ENCODE results near the gene SPEF1.

The SPEF1 gene

DNA sequence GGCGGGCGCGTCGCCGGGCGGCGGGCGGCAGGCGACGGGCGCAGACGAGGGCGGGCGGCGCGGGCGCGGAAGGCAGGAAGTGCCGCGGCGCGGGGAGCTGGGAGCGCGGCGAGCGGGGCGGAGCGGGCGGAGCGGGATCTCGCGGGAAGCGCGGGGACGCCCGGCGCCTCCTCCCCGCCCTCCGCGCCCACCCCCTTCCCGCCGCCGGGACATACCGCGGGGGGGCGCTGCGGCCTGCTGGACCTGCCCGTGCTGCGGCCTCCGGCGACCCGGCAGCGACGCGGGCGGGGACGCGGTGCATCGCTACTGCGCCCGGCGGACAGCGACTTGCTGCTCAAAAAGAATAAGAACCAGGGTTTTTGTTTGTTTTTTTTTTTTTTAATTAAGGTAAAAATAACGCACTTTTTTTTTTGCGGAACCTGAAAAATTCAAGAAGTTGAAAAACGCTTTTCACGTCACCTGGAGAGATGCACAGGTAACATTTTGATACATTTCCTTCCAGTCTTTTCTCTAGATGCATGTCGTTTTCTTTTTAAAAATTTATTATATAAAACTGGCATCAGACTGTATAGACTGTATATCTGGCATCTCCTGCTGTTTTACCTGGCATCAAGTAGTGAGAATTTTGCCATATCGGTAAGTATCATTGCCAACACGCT, 5.5 kb upstream of the SPEF1 start, which contains the start of gene CENPB:
CENPB (minus strand) TSS at position 76 of the 659 bp plus-strand sequence. CDS start 257 bp downstream, outside the sequence.
- peak; percentile 75 for DNase-seq

GRCh38 chr20:3786126-3786484, 4.9 kb upstream of the SPEF1 start:
- no peak for DNase-seq

DNA sequence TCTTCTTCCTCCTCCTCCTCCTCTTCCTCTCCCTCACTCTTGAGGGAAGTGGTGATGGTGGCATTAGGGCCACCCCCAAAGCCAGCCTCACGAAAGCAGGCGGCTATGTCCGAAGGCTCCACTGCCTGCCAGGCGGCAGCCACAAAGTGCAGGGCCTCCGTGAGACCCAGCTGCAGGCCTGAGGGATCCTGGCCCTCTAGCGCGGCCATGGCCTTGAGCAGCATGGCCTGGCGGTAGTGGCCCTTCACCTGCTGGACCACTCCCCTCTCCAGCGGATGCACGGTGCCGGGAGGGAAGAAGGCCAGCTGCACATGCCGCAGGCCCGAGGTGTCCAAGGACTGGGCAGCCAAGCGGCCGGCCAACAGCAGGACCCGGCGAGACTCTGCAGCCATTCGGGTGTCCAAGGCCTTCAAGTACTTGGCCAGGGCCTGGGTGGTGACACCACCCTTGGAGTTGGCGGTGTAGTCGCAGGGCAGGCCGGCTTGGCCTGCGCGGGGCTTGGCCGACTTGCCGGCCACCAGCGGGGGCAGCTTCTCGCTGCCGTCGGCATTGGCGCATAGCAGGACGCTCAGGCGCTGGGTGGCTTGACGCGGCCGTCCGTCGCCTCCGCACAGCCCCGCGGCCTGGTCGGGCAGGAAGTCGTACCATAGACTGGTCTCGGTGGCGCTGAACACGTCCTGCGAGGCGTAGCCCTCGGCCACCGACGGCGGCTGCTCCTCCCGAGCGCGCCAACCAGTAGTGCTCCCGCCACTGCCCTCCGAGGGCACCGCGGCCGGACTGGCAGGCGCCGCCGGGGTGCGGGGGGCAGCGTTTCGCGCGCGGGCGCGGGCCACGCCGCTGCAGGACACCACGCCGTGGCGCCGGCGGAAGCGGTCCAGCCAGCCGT, 4.2 kb upstream of the SPEF1 start:
- no peak for DNase-seq

GRCh38 chr20:3784863-3785239, 3.6 kb upstream of the SPEF1 start:
- DNase-seq = no peak

- DNase-seq = no peak
These were observed 3.1 kb upstream of the SPEF1 start for GRCh38 chr20:3784216-3784853.

DNA sequence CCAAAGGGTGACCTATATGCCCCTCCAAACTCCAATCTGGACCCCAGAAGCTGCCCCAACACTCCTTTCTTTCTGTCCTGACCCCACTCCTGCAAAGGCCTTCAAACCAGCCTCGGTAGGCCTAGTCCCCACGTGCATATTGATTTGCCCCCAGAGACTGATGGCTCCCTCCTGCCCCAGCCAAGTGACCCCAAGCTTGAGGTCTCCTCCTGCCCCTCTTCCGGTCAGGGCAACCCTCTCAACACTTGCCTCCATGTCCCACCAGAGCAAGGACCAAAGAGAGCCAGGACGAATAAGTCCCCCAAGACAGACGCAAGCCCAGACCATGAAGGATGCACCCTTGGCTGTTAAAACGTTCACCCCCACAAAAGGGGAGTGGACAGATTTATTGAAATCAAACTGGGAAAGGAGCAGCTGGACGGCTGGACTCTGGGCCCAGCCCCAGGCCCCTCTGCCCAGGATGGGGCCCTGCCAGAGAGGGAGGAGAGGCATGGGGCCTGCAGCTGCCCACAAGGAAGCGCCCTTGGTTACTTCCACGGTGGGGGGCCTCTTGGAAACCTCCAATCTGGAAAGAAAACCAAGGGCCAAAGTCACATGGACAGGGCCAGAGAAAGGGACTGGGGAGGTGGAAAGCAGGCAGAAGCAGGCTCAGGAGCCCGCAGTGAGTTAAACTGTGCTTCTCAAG, 2.4 kb upstream of the SPEF1 start:
- no peak for DNase-seq

DNA sequence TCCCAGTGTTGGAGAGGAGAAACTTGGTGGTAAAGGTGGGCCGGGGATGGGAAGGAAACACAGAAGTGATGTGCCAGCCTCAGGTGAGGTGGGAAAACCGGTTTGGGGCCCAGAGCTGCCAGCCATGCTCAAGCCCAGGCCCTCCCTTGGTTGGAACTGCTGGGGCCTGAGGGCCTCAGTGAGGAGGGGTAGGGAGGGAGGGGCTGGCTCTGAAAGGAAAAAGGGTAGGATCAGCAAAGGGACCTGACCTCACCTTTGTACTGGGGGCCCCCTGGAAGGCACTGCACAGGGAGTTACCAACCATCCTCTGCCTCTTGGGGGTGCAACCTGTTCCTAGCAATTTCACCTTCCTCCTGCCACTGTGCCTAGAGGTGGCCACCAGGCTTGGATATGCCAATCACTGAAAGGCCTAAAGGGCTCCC, 1.8 kb upstream of the SPEF1 start:
- no peak for DNase-seq

DNA sequence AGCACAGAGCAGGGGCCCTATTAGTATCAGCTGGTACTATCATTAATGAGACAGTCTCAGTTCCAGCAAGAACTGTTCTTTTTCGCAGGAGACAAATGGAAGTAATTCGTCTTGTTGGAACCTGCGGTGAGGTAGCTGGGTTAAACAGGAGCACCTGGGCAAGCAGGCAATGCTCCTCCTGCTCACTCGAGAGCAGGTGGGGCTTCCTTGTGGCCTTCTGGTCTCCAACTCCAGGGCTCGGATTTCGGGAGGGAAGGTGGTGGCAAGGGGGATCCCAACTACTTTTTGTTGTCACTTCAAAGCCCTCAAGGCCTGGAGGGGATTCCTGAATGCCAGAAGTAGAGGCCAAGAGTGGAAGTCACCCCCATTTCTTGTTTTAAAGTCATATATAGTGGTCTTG, 1.3 kb upstream of the SPEF1 start:
- no peak for DNase-seq

GRCh38 chr20:3778976-3779375, 2.3 kb downstream of the SPEF1 start:
- DNase-seq = no peak

GRCh38 chr20:3777716-3778629, 3.3 kb downstream of the SPEF1 start:
- DNase-seq = no peak

- DNase-seq = no peak
These were observed 3.9 kb downstream of the SPEF1 start for GRCh38 chr20:3777381-3777715.

- no peak for DNase-seq
These were observed 5.7 kb downstream of the SPEF1 start for GRCh38 chr20:3775457-3776108.

DNA sequence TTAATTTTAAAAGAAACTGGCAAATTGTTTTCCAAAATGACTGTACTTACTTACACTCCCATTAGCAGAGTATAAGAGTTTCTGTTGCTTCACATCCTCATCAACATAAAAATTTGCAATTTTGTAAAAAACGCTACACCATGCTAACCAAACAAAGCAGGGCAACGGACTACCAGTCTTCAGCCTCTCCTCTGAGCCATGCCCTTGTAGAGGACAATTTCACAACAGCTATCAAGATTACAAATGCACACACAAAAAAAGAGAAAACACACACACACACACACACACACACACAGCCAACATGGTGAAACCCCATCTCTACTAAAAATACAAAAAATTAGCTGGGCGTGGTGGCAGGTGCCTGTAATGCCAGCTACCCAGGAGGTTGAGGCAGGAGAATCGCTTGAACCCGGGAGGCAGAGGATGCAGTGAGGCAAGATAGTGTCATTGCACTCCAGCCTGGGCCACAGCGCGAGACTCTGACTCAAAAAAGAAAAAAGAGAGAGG, 9.6 kb downstream of the SPEF1 start:
- DNase-seq = no peak

DNA sequence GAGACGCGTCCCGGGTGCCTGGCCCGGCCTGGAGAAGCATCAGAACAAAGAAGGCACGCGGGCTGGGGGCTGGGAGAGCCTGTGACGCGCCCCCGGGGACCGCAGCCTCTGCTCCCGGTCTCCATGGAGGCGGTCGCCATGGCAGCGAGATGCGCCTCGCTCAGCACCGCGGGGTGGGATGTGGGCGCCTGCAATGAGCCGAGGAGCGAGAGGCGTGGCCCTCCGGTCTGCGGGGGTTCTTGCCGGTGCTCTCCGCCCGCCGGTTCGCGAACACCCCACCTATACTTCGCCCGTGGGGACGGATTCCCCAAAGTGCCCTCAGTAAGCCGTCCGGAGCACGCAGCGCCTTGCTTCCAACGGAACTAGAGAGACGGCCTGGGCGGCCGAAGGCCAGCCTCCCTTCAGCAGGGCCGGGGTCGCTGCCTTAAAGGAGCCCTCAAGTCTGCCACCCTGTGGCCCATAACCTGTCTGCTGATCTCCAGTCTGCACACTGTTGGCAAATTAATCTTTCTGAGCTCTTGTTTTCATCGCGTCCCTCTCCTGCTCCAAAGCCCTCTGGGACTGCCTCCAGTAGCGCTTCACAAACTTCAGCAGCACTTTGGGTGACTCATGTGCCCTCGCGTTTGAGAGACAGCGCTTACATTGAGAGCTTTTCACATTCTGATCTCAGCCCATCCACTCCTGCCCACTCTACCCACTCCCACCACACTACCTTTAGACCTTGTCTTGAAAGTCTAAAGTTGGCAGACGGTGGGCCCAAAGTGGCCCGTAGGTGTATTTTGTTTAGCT, 12.7 kb downstream of the SPEF1 start:
- peak; percentile 35 for DNase-seq

- peak; percentile 98 for DNase-seq
These were observed 13.6 kb downstream of the SPEF1 start, which contains the start of gene ADISSP for GRCh38 chr20:3767427-3768341. TSS of gene ADISSP (minus strand) at chr20:3767753. CDS start at chr20:3760100, 7,653 bp downstream.

GRCh38 chr20:3767110-3767426, 14.2 kb downstream of the SPEF1 start:
- no peak for DNase-seq

DNA sequence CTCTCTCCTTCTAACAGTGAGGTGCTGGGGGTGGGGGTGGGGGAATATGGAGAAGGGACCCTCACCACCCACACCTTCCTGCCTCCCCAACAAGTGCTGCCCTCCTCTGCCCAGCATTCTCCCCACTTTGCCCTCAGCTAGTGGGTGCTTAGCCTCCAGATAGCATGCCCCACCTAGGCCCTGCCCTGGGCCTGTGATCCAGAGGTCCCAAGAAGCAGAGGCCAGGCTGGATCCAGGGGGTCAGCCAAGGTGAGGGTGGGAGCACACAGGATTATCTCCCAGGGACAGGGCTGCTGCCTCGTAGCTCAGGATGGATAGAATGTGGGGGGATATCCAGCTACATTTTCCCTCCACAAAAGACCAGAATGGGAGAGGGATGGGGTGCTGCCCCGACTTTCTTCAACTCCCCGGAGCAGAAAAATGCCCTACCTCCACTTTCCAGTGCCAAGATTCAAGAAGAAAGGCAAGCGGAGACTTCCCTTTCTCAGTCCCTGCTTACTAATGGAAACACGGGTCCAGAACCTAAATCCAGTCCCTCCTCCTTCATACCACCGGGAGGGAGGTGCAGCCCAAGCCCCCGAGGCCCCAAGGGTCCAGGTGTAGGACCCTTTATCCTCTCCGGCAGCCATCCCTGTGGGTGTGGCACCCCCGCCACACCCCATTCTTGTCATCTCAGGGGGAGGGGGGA, 14.7 kb downstream of the SPEF1 start:
- DNase-seq = no peak

DNA sequence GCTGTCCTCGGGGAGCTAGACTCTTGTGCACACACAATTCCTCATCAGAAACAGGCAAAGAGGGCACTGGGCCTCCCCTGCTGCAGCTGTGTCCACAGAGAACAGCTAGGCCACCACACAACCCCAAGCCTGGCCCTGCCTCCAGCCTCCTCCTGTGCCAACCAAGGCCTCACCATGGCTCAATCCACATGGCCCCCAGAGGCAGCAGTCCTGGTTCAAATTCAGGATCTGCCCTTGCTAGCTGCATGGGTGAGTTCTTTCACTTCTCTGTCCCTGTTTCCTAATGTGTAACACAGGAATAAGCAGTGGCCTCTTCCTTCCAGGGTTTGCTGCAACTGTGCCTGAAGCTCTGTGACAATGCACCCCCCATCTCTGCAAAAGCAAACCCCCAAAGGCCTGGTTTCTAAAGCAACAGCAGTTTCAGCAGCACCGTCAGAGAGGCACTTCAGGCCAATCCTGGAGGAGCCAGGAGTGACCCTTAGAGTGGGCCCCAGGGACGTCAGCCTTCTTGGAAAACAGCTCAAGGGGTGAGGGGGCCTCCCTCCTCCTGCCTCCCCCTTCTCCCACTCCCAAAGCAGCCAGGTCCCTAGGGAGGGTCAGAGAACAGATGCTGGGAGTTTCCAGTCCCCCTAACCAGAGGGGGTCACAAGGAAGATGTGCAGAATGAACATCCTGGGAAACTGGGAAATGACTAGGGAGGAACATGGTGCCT, 15.9 kb downstream of the SPEF1 start:
- no peak for DNase-seq

All from DMS153 (cell line).